SU-DHL-6 (cell line): ENCODE results near the gene CNPY1.

Source experiments
- EZH2phosphoT487 ChIP-seq: fragments of 200-600 bp; sonication (generic), shearing (Covaris generic); conservative IDR thresholded peaks from 2 replicates; pipeline ENCODE4 v1.6.1; 2018; ENCODE audit warnings: mild to moderate bottlenecking, antibody characterized with exemption, low read length, moderate library complexity, mixed read lengths
- TF ChIP-seq, protein P1 (sequence below): fragments of 200-600 bp; sonication (generic); IDR thresholded peaks from one replicate; pipeline ENCODE4 v1.5.1; 2017; ENCODE audit warnings: antibody characterized with exemption, mild to moderate bottlenecking, low read length, moderate library complexity; ENCODE audit not compliant: insufficient read depth, poor library complexity, severe bottlenecking

DNA sequence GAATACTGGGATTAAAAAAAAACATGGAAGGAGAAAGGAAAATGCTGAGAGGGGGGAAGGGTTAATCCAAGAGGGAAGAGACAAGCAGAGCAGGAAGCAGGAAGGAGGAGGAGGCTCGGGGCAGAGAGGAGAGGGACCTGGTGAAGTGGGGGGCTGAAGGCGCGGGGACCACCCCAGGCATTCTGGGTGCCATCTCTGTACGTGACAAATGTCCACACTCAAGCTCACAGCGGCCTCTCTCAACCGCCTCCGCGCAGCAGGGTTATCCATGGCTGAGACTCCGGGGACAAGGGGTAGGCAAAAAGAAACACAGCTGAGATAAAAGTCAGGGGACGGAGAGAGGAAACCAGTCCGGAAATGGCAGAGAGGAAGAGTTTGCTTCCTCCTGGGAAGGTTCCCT lies 54.5 kb downstream of the CNPY1 start:
- TF ChIP-seq, protein P1, sequence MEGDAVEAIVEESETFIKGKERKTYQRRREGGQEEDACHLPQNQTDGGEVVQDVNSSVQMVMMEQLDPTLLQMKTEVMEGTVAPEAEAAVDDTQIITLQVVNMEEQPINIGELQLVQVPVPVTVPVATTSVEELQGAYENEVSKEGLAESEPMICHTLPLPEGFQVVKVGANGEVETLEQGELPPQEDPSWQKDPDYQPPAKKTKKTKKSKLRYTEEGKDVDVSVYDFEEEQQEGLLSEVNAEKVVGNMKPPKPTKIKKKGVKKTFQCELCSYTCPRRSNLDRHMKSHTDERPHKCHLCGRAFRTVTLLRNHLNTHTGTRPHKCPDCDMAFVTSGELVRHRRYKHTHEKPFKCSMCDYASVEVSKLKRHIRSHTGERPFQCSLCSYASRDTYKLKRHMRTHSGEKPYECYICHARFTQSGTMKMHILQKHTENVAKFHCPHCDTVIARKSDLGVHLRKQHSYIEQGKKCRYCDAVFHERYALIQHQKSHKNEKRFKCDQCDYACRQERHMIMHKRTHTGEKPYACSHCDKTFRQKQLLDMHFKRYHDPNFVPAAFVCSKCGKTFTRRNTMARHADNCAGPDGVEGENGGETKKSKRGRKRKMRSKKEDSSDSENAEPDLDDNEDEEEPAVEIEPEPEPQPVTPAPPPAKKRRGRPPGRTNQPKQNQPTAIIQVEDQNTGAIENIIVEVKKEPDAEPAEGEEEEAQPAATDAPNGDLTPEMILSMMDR, result no peak
- no peak for TF ChIP-seq EZH2phosphoT487
